GM19324 (cell line): ENCODE data around the gene PALM3.

ENCODE experiments used
- ATAC-seq: cut with Tn5 transposase; IDR thresholded peaks from one replicate; pipeline ENCODE4 v1.9.1; 2021; ENCODE audit warnings: mild to moderate bottlenecking, moderate library complexity; ENCODE audit not compliant: unreplicated experiment, low FRiP score

PALM3 gene

DNA sequence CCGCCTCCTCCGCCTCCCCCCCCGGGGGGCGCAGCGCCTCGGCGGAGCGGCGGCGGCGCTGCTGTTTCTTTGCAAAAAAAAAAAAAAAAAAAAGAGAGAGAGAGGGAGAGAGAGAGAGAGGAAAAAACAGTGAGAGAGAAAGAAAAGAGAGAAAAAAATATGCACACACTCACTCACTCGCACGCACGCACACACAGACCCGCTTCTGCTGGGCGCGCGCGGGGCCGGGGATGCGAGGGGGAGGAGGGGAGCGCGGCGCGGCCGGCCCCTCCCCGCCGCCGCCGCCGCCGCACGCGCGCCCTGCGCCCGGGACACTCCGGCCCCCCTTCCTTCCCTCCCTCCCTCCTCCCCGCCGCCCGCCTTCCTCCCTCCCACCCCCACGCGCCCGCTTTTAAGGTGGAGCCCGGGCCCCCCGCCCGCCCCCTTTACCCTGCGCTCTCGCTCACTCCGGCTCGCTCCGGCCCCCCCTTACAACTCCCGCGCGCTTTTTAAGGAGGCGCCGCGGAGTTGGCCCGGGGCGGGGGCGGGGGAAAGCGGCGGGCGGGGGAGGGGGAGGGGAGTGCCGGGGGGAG, 28.7 kb upstream of the PALM3 start, which contains the start of gene SAMD1:
Gene SAMD1, minus strand, starts transcription at position 243 of the 572 bp plus-strand sequence.
- ATAC-seq, result peak; percentile 50

- peak; percentile 29 for ATAC-seq
Measured at GRCh38 chr19:14089662-14090508, 28.0 kb upstream of the PALM3 start.

DNA sequence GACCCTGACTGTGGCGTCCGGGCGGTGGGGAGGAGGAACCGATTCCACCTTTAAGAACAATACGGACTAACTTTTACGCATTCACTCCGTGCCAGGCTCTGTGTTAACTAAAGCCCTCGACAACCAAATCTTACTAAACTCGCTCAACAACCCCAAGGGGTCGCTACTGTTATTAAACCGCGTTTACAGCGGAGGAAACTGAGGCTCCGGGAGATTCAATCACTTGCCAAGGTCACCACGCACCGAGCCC, 27.5 kb upstream of the PALM3 start:
- no peak for ATAC-seq

DNA sequence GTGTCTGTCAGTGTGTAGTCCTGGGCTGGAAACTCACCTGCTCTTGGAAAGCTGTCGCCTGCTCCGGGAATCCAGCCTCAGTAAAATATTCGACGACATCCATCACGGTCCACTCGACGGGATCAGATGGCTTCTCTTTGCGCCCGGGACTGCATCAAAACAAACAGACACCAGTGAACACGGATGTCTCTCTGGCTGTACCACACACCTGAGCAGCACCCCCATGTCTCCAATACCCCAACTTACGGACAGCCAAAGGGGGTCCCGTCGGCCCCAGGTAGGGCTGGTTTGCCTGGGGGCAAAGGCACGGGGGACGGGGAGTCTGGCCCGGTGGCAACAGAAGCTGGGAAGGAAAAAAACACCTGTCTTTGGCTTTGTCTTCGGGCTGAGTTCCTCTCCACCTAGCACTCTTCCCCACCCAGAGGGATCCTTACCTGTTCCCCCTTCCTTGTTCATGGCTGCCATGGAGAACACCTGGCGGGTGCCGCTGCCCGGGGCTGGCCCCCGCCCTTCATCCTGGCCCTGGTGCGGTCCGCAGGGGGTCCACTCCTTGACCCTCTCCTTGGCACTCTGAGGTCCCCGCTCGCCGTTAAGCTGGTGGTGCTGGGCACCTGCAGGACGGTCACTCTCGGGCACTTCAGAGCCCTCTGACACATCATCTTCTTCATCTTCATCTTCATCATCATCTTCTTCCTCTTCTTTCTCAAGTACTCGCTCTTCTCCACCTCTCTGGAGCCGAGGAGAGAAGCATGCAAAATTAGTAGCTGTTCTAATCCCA, 26.9 kb upstream of the PALM3 start:
- ATAC-seq, result no peak

GRCh38 chr19:14086098-14086497, 24.2 kb upstream of the PALM3 start:
- ATAC-seq, result no peak

DNA sequence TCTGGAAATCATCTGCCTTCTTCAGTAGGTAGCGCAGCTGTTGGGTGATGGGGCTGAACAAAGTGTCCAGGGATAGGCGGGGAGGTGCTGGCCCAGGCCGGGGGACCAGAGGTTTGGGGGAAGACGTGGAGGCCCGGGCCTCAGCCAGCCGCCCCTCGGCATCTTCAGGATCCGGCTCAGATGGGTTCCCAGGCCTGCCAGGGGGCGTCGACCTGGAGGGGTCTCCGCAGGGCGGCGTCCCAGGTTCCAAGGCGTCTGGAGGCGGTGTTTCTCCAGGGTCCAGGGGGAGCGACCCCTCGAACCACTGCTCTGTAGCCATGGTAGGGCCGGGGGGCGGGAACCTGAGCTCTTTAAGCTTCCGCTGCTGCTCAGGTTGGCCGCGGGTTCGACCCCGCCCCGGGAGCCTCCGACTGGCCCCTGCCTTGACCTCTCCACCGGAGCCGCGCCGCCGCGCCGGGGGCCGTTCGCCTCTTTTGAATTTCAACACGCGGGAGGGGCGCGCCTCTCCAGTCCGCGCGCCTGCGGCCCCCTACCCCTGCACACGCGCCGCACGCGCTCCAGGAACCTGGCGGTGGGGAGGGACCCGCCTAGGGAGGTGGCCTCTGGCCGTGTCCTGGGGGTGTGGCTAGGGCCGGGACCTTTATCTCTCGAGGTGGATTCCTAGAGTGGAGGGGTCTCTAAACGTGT, 23.6 kb upstream of the PALM3 start, which contains the start of gene C19orf67:
Gene C19orf67, minus strand, starts transcription at position 475 of the 687 bp plus-strand sequence. Its CDS starts 156 bp downstream, at position 319.
- ATAC-seq, result no peak

DNA sequence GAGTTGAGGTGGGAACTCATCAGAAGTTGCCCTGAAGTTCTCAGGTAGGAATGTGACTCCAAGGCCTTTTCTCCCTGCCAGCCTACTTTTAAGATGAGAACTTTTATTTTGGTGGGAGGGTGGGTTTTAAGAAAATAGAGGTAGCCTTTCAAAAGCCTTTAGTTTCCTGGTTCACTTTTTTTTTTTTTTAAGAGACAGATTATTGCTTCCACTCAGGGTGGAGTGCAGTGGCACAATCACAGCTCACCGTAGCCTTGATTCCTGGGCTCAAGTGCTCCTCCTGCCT, 20.7 kb upstream of the PALM3 start:
- no peak for ATAC-seq

DNA sequence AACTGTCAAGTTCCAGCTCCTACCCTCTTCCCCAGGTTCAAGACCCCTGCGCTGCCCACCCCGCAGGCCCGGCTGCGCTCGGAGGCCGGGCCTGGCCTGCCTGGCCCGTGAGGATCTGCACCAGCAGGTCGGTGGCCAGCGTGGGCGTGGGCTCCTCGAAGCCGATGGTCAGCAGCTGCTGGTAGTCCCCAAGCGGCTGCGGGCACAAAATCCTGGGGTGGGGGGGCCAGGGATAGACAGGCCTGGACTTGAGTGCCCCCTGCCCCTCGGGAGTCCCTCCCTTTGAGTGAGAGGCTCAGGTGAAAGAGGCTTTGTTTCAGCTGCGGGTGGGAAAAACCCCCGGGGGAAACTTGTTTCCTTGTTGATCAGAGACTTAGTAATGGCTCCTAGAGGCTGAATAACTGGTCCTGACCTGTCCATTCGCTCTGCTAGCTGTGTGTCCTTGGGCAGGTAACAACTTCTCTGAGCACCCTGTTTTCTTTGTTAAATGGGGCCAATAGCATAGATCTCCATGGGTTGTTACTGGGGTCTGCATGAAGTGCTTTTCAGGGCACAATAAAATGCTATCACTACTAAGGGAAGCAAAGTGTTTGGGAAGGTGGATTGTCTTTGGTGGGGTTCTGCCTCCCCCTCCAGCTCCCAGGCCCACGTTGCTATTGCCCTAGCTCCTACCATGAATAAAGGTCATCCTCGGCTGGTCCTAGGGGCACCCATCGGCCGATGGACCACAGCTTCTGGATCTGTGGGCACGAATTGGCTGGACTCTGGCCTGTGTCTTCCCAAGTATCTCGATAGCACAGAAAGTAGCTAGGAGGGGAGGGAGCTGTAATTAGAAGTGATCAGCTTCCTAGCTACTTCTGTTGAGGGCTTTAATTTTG, 20.2 kb upstream of the PALM3 start:
- ATAC-seq, result no peak

DNA sequence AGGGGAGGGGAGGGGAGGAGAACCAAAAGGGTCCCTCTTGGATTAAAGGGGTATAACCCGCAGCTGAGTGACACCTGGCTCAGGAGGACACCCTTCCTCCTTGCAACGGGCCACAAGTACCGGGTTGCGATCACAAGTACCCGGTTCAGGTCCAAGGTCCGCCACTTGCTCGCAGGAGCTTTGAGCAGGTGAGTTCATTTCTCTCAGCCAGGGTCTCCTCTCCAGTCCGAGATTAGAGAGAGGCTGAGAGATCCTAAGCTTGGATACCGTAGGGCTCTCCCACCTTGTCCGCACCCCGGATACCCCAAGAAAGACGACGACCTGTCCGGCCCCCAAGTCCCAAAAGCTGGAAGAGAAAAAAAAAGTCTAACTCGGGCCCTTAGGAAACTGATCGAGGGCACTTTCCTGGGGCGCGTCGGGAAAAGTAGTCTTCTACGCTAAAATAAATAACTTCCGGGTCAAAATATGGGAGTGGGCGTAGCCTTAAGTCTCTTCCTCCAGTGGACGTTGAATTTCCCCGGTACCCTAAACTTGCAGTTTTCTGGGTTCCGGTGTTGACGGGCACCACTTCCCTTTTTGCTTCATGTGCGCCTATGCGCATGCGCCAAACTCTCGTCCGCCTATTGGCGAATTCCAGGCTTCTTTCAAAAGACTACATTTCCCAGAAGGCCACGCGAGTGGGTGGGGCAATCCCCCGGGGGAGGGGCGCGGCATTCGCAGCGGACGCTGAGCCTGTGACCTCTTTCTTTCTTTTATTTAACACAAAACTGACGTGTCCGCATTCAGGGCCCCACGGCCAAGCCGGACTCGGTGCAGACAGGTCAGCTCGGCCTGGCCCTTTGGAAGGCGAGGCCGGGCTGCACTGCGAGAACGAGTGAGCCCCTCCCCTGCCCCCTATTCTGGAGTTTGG, 19.3 kb upstream of the PALM3 start:
- ATAC-seq, result peak; percentile 95

DNA sequence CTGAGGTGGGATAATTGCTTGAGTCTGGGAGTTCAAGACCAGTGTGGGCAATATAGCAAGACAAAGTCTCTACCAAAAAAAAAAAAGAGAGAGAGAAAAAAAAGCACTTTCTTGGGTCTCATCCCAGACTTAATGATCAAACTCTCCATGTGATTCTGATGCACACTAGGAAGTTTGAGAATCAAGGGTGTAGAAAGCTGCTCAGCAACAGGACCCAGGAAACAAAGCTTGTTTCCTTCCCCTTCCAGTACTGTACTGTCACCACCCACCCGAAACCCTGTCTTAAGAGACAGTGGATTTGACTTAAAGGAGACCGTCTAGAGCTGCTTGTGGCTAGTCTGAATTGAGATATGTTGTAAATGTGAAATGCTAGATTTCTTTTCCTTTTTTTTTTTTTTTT, 16.5 kb upstream of the PALM3 start:
- ATAC-seq, result no peak

- no peak for ATAC-seq
Measured at GRCh38 chr19:14073925-14074838, 12.3 kb upstream of the PALM3 start.

GRCh38 chr19:14073261-14073924, 11.5 kb upstream of the PALM3 start:
- peak; percentile 63 for ATAC-seq

GRCh38 chr19:14072535-14073260, 10.8 kb upstream of the PALM3 start, which contains the start of gene MISP3:
MISP3 (plus strand) TSS chr19:14072786; CDS start chr19:14073310, 524 bp downstream.
- ATAC-seq, result peak; percentile 29

- ATAC-seq, result no peak
Measured at GRCh38 chr19:14070268-14071050, 8.6 kb upstream of the PALM3 start.

DNA sequence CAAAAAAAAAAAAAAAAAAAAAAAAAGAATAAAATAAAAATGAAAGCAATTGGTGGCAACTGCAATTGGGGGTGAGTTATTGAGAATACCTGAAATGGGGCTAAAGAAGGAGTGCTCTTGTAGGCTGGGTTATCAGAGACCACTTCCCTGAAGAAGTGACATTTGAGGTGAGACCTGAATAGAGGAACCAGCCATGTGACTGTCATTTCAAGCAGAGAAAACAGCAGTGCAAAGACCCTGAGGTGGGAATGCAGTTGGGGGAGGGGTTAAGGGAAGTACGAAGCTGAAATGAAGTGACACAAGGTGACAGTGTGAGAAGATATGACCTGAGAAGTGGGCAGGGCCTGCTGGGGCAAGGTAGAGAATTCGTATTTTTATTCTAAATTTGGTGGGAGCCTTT, 4.3 kb upstream of the PALM3 start:
- no peak for ATAC-seq

DNA sequence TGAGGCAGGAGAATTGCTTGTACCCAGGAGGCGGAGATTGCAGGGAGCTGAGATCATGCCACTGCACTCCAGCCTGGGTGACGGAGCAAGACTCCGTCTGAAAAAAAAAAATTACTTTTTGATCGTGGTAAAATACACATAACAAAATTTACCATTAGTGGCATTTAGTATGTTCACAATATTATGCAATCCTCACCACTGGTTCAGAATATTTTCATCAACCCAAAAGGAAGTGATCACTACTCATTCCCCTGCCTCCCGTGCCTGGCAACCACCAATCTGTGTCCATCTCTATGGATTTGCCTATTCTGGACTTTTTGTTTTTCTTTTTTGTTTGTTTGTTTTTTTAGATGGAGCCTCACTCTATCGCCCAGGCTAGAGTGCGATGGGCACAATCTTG, 1.2 kb upstream of the PALM3 start:
- no peak for ATAC-seq
